Measurements from ENCODE around the gene COBL.

Gene COBL

GRCh38 chr7:51316666-51317581 is at the start of gene COBL:
TSS of gene COBL (minus strand) at chr7:51316809. CDS start at chr7:51316633, 176 bp downstream.
- DNase-seq (ENCODE audit: low read depth in 2 of 2) = no peak

GRCh38 chr7:51366172-51366728 is 49.6 kb upstream of the COBL start:
- no peak for DNase-seq (ENCODE audit: low read depth in 2 of 2)

GRCh38 chr7:51357821-51358220 is 41.2 kb upstream of the COBL start:
- no peak for DNase-seq (ENCODE audit: low read depth in 2 of 2)

- no peak for DNase-seq (ENCODE audit: low read depth in 2 of 2)
Observed at GRCh38 chr7:51356849-51357516, 40.4 kb upstream of the COBL start.

GRCh38 chr7:51354897-51355296 is 38.3 kb upstream of the COBL start:
- DNase-seq (ENCODE audit: low read depth in 2 of 2) = no peak

- no peak for DNase-seq (ENCODE audit: low read depth in 2 of 2)
Observed at GRCh38 chr7:51354434-51354833, 37.8 kb upstream of the COBL start.

GRCh38 chr7:51352174-51353100 is 35.8 kb upstream of the COBL start:
- no peak for DNase-seq (ENCODE audit: low read depth in 2 of 2)

GRCh38 chr7:51351661-51352060 is 35.1 kb upstream of the COBL start:
- DNase-seq (ENCODE audit: low read depth in 2 of 2) = no peak

- DNase-seq (ENCODE audit: low read depth in 2 of 2) = no peak
Observed at GRCh38 chr7:51350546-51350896, 33.9 kb upstream of the COBL start.

- no peak for DNase-seq (ENCODE audit: low read depth in 2 of 2)
Observed at GRCh38 chr7:51349820-51350545, 33.4 kb upstream of the COBL start.

- DNase-seq (ENCODE audit: low read depth in 2 of 2) = no peak
Observed at GRCh38 chr7:51346126-51346525, 29.5 kb upstream of the COBL start.

- no peak for DNase-seq (ENCODE audit: low read depth in 2 of 2)
Observed at GRCh38 chr7:51344406-51345138, 28.0 kb upstream of the COBL start.

GRCh38 chr7:51340936-51341335 is 24.3 kb upstream of the COBL start:
- no peak for DNase-seq (ENCODE audit: low read depth in 2 of 2)

- DNase-seq (ENCODE audit: low read depth in 2 of 2) = no peak
Observed at GRCh38 chr7:51340029-51340838, 23.6 kb upstream of the COBL start.

- no peak for DNase-seq (ENCODE audit: low read depth in 2 of 2)
Observed at GRCh38 chr7:51335057-51335456, 18.4 kb upstream of the COBL start.

GRCh38 chr7:51329696-51330263 is 13.2 kb upstream of the COBL start:
- DNase-seq (ENCODE audit: low read depth in 2 of 2) = no peak

GRCh38 chr7:51328351-51328801 is 11.8 kb upstream of the COBL start:
- no peak for DNase-seq (ENCODE audit: low read depth in 2 of 2)

GRCh38 chr7:51327287-51327717 is 10.7 kb upstream of the COBL start:
- no peak for DNase-seq (ENCODE audit: low read depth in 2 of 2)
